GM19025 (cell line): Measurements from ENCODE around the gene MINDY4.

Experiments used
- ATAC-seq: cut with Tn5 transposase; IDR thresholded peaks from one replicate; pipeline ENCODE4 v1.9.1; 2021; ENCODE audit warnings: mild to moderate bottlenecking, low read depth, moderate library complexity; ENCODE audit not compliant: unreplicated experiment

The MINDY4 gene

DNA sequence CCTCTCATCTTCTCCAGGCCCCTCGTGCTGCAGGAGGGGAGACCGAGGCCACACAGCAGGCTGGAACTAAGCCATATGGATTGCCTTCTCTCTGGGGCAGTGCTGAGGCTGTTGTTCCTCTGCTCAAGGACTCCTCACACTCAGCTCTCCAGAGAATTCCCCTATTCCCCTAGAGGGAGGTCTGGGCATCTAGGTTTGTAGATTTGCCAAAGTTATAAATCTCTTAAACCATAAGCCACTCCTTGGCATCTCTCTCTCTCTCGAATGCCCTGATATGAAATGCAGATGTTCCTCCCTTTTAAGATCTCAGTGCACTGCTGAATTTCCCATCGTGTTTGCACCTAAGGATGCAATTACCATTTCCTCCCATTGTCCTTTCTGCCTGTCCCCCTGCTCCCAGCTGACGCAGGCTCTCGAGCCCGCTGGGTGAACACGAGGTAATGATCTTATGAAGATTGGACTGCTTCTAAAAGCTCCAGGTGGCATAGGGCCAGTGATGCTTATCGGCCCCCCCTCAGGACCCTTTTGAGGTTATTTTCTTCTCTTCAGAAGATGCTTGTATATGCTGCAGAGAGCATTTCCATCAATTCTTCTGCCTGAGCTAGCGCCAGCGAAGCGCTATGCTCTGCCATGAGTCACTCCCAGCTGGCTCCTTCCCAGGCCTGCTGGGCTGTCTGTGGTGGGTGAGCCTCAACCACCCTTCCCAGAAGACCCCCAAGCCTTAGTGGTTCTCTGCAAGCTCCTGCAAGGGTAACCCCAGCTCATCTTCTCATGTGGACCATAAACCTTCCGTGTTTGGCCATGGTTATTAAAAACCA, 98.8 kb downstream of the MINDY4 start:
- no peak for ATAC-seq

DNA sequence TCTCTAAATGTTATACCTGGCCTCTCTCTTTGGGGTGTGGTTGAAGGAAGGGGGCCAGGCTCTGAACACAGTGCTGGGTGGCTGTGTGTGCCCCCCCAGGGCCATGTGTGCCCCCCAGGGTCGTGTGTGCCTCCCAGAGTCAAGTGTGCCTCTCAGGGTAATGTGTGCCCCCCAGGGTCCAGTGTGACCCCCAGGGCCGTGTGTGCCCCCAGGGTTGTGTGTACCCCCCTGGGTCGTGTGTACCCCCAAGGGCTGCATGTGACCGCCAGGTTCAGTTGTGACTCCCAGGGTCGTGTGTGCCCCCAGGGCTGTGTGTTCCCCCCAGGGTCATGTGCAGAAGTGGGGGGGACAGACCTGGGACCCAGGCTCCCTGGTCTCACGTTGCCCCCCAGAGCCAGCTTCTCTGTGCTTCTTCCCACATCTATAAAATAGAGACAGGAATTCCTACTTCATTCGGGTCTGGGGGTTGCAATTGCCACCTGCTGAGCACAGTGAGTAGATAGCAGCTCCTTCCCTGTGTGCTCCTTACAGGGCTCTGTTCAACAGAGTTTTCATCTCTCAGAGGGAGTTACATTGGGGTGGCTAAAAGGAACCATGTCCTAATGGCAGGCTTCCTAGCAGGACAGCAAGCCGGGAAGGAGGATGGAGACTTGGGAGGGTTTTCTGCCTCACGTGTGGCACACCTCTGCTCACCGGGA, 99.8 kb downstream of the MINDY4 start:
- ATAC-seq = no peak

DNA sequence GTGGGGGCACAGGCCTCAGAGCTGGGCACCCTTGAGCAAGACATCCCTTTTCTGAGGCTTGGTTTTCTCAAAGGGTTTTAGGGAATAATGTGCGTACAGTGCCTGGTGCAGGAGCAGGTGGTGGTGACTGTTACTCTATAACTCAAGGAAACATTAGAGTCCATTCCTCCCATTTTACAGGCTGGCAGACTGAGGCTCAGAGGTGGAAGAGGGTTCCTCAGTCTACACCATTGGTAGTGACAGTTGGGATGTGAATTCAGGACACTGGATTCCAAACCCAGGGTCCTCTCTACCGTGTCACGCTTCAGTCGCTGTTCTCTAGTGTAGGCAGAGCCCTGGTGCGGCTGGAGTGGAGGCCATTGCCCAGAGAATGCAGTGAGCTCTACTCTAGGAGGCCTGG, 100.4 kb downstream of the MINDY4 start:
- no peak for ATAC-seq

DNA sequence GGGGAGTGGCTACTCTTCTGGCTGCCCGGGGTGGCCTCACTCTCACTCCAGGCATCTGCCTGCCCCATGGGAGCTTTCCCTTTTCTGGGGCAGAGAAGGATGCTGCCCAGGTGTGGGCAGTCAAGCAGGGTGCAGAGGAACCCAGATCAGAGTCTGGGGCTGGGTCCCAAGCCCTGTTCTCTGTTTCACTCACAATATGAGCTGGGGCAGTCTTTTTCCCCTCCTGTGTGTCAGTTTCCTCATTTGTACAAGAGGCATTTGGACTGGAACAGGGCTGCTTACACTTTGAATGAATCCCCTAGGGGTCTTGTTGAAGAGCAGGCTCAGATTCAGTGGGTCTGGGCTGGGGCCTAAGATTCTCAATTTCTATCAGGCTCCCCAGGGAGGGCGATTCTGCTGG, 102.0 kb downstream of the MINDY4 start:
- no peak for ATAC-seq

DNA sequence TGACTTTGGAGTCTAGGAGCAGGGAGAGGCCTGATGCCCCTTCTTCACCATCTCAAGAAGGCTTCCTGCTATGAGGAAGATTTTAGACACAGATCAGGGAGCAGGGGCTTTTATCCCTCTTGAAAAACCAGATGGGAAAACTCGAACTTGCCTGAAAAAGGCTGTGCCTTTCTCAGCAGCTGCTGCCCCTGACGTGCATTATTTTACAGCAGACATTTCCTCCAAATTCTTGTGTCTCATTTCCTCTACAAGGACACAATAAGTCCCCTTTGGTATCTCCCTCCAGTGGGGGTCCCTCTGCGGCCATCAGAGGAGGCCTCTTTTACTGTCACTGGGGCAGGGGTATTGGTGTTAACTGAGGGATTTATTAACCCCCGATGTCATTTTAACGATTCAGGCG, 102.4 kb downstream of the MINDY4 start:
- ATAC-seq = no peak

DNA sequence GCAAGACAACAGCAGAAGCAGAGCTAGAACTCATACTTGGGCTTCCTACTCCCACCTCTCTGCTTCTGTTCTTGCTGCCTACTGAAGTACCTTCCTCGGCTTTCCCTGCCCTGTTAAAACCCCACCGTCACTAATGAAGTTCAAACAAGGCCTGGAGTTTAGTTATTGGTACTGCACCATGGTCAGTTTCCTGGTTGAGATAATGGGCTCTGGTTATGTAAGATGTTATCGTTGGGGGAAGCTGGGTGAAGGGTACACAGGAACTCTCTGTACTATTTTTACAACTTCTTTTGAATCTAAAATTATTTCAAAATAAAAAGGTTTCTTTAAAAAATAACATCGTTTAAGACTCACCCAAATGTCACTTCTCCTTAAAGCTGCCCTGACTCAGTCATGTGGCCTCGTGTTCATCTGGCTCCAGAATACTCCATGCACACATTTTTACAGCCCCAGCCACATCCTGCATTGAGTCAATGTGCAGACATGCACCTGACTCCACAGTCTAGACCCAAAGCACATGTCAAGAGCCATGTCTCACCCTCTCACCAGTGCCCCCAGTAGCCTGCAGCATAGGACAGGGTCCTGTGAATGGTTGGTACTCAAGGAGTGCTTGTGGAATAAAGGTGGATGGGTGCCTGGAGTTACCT, 103.6 kb downstream of the MINDY4 start:
- ATAC-seq = no peak

DNA sequence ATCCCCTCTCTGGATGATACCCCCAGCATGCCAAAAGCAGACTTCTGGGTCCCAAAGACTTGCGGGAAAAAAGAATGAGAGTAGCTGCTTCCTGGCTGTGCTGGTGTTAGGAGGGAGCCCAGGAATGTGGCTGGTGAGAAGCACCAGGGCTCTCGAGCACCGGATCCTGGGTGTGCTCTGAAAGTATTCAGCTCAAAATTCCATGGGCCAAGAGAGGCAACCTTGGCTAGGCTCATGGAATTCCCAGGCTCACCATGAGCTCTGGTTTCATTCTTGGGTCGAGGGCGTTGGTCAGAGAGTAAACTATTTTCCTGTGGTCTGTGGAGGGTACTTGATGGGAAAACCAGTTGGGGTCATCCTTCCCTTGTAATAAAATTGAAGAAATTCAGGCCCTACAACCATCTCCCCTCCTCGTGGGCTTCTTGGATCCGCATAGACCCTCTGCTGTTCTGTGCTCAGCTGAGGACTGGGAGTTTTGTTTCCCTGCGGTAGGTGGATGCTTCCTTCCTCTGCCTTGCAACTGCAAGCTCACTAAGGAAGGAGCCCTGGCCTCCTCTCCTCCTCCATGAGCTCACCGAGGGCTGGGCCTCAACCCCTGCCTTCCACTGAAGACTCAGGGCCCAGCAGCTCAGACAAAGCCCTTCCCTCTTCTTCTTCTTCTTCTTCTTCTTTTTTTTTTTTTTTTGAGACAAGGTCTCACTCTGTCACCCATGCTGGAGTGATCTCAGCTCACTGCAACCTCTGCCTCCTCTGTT, 106.0 kb downstream of the MINDY4 start:
- ATAC-seq = no peak

DNA sequence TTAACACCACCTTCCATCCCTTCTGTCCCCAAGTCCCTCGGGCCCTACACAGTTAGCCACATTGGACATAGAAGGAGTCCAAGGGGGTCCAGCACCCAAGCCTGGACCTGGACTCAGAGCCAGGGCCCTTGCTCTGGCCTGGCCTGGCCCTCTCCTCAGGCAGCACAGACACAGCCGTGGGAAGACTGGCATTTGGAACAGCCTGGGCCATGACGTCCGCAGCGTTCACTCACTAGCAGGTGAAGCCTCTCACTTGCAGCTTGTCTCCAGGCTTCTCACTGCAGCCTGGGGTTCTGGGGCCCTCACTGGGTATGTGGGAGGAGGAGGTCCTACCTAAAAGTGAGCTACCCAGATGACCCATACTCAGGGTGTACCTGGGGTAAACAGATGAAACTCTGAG, 106.8 kb downstream of the MINDY4 start:
- no peak for ATAC-seq

DNA sequence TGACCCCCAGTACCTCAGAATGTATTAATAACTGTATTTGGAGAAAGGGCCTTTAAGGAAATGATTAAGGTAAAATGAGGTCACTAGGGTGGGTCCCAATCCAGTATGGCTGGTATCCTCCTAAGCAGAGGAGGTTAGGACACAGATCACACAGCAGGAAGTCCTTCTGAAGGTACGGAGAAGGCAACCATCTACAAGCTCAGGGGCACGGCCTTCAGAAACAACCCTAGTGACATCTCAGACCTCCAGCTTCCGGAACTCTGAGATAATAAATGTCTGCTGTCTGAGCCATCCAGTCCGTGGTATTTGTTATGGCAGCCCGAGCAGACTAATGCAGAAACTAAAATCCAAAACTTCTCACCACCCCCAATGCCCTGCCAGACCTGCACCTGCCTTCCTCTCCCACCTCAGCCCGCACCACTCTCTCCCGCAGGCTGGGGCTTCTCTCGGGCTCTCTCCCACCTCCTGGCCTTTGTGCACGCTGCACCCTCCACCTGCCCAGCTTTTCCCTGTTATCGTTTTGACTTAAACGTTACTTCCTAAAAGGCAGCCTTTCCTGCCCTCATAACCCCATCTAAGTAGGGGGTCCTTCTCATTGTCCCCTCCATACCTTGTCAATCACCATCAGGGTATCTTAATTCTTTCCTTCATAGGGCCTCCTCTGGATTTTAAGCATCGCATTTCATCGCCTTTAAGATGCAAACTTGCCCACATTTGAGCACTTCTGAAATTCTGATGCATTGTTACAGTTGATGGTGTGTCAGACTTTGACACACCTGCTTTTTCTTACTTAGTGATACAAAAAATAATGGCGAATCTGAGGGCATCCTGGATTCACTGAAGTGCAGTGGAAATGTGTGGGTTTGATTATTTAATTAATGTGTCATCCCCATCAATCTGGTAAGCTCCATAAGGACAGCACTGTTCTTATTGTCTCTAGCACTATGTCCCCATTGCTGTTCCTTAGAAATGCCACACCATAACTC, 108.2 kb downstream of the MINDY4 start:
- ATAC-seq = no peak

DNA sequence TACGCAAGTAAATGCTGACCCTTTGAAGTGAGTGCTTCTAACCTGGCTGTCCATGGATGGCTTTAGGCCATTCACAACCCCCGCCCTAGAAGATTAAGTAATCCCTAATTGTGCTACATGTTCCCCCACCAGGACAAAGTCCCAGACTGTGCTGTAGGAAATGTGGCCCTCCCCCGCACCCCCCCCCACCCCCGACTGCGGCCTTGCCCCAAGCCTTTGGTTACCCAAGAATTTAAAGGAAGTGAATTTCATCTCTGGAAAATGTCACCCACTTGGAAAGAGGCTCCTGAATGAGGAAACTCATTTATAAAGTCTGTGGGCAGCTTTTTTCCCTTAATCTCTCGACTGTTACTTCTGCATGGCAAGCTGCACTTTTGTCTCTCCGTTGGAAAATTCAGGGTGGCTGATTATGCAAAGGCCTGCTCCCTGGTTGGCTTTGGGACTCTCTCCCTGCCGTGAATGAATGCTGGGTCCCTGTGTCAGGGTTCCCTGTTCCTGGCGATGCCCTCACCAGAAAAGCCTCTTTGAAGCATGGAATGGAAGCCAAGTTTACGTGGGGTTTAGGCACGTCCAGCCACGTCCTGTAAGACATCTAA, 109.0 kb downstream of the MINDY4 start:
- no peak for ATAC-seq

DNA sequence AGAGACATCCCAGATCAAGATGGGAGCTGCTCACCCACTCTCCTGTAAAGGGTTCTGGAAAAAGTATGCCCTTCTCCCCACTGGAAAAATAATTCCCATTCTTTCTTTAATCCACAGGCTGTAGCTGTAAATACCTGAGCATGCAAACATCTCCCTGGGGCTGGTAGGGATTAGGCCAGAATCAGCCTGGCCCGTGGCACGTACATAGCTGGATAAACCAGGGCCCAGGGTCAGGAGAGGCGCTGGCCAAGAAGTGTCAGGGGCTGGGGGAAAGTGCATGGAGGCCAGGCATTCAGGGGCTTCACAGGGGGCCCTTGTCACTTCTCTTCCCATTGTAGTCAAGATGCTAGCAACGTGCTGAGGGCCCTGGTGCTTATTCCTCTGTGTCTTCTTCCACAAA, 109.7 kb downstream of the MINDY4 start:
- ATAC-seq = no peak

DNA sequence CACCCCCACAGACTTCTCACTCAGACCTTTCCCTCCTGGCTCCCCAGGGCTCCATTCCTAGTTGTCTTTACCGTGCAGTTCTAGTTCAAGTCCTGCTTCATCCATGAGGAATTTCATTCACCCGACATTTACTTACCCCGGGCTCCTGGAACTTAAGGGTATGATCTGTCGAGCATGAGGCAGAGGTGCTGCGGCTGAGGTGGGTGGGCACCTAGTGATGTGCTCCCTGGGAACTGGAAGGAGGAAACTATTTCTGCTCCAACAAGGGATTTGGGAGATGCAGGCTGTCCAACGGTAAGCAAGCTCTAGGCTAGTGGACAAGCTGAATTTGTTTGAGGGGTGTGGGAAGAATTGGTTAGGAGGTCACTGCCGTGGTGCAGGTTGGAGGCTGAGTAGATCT, 110.2 kb downstream of the MINDY4 start:
- ATAC-seq = no peak

DNA sequence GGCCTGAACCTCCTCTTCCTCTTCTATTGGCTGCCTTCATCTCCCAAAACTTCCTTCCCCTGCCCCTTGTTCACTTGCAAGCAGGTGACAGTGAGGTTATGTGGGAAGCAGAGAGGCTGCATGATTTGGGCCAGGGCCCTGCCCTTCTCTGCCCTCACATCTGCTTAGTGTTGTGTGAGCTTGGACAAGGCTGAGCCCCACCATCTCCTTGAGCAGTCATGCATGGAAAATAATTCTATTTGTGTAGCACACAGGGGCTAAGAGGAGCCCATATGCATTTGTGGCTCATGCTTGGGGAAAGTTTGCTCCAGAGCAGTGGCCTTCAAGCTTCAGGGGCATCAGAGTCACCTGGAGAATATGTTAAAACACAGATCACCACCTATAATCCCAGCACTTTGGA, 113.7 kb downstream of the MINDY4 start:
- ATAC-seq = no peak

DNA sequence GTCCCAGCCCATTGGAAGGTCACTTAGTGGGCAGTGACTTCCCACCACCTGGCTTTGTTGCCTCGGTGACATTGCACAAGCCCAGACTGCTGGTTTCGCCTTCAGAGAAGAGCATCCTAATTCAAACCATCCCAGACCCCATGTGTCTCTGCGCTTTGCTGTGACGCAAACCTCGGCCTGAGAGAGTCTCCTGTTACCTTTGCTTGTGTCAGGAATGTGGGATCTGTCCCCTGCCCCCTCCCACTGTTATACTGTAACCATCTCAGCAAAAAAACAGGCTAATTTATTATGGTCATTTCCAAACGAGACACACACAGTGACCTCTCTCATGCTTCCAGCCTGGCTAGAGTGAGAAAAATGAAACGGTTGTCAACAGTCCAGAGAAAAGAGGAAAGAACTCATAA, 115.4 kb downstream of the MINDY4 start:
- ATAC-seq = no peak

DNA sequence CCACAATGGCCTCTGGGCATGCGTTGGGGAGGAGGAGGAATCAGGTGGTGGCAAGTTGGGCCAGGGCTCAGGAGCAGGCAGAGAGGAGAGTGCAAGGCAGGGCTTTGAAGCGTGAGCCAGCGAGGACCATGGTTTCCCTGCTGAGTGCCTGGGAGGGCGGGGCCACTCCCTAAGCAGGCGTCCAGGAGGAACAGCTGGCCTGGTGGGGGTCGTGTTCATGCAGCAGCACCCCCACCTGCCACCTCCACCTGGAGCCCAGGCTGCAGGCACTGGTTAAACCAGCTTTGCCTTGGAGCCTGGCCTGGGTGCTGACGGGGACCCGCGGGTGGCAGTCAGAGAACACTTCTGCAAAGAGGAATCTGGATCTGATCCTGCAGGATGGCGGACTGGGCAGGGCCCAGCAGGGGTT, 116.3 kb downstream of the MINDY4 start:
- ATAC-seq = no peak

DNA sequence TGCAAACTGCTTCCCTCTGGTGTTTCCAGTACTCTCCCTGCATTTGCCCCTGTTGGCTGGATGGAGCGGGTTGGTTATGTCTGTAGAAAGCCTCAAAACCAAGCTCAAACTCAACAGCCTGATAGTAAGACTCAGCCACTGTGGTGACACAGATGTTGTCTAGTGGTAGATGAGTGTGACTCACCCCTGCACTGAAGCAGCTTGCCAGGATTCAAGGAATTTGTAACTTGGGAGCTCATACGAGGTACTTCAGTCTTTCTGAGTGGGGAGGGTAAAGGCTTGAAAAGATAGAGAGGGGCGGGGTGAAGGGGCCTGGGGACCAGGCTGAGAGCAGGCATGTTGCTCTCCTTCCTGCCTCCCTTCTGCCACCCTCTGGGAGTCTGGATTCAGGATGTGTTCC, 117.5 kb downstream of the MINDY4 start:
- no peak for ATAC-seq

DNA sequence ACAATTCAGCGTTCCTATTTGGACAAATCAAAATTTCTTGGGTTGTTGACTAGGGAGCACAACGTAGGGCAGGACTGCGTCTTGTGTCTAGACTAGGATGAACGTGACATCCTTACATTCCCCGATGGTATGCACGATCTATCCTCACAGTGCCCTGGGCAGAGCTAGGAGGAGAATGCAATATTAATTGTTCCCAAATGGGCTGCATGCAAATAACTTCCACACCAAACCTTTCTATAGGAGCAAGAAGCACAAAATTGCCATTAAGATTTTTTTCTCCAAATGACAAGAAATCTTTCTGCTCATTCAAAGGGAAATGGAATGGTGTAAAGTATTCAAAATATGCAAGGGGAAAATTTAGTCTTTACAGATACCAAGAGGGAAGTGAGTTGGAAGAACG, 119.0 kb downstream of the MINDY4 start:
- ATAC-seq = no peak

DNA sequence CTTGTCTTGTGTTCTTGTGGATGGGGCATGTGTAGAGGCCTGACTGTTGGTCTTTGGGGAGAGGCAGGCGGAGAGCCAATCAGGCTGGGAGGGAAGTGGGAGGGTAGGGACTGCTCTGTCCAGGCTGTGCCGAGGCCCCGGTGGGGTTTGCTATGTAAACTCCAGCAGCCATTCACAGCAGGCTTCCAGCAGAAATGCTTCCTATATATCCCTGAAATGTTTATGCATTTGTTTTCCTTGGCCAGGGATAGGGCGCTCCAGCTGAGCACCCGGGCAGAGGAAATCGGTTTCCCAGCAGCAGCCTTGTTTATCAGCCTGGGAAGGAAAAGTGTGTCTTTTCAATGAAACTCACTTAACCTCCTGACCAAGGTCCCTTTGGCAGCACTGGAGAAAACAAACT, 122.1 kb downstream of the MINDY4 start:
- no peak for ATAC-seq

DNA sequence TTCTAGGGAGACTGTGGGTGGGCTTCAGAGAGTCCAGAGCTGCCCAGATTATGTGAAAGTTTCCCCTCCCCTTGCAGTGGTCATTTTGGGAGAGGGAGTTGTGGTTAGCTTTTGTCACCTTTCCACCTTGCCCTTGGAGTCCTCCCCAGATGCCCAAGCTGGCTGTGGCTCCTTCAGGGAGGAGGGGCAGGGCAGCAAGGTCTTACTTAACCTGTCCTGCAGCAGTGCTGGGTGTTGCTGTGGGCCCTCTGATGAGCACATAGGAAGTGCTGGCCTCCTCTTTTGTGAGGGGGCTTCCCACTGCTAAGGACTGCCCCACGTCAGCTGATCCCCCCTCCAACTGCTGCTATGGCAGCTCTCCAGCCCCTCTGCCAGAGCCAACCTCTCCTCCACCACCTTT, 122.8 kb downstream of the MINDY4 start:
- ATAC-seq = no peak
